SK-N-SH (cell line): ENCODE data around the gene ITIH1.

Source experiments
- CTCF ChIP-seq: fragments of 200-600 bp; sonication (generic); IDR thresholded peaks from 2 replicates; pipeline ENCODE4 v1.6.1; 2017; ENCODE audit warnings: antibody characterized with exemption, mild to moderate bottlenecking, moderate library complexity
- GABPA ChIP-seq: IDR thresholded peaks from 2 replicates; pipeline ENCODE4 v1.4.0; 2012; ENCODE audit warnings: low read depth, mild to moderate bottlenecking
- YY1 ChIP-seq: IDR thresholded peaks from 2 replicates; pipeline ENCODE4 v1.4.0; 2012; ENCODE audit warnings: low read depth, mild to moderate bottlenecking

GRCh38 chr3:52841211-52841980 is 64.0 kb downstream of the ITIH1 start:
- TF ChIP-seq CTCF (no peak), YY1 (no peak), GABPA (no peak)
